SK-N-DZ (cell line): ENCODE results near the gene DNM1L. TPM values are rescaled to one million over a fixed set of nuclear protein-coding genes. Genes with fewer than 3 reads are reported as not detected.

Source experiments
- DNase-seq: peaks from one replicate; pipeline ENCODE4 v3.0.0-alpha.2; 2015; ENCODE audit warnings: low spot score
- polyA plus RNA-seq, 2 experiments: library from polyadenylated mRNA; depleted of rRNA; stranded (reverse); fragments of >200 nt; gene quantifications; 2 replicates each; pipeline ENCODE4 v1.2.3, GENCODE V29; 2014

The DNM1L gene
- polyA plus RNA-seq (2014; cell fraction: cytosol; rRNA removed), result 100 and 108 TPM in 2 replicates
- polyA plus RNA-seq (2014; cell fraction: nucleus; rRNA removed), result 130 and 162 TPM in 2 replicates

DNA sequence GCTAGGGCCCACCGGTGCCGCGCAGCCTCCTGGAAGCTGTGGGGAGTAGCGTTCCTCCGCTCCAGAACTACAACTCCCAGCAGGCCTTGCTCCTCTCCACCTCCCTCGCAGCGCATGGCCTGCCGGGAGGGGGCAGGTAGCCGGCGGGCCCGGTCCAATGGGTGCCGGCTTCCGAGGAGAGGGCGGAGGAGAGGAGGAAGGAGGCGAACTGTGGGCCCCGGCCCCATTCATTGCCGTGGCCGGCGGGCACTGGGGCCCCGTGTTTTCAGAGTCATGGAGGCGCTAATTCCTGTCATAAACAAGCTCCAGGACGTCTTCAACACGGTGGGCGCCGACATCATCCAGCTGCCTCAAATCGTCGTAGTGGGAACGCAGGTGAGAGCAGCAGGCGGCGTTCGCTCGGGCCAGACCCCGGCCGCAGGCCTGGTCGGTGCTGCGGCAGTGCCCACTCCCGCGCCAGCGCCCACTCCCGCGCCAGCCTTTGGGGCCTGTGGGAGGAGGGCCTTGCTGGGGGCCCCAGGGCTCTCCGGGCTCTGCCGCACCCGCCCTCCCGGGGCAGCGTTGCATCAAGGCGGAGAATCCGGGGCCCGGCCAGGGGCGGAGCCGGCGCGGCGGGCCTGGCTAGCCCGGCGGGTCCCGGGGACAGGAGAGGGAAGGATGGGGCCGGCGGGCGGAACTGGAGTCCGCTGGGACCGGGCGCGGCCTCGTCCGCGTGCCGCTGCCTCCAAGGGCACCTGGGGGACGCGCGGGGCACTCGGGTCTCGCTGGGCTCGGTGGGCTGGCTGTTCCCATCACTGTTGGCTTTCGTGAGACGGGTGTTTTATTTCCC lies at the start of gene DNM1L:
Gene DNM1L (plus strand): TSS at position 211 of the 829 bp plus-strand sequence. CDS start 63 bp downstream, at position 274.
- DNase-seq, result peak; percentile 99

- no peak for DNase-seq
Measured at GRCh38 chr12:32641287-32641901, 37.7 kb upstream of the DNM1L start.

DNA sequence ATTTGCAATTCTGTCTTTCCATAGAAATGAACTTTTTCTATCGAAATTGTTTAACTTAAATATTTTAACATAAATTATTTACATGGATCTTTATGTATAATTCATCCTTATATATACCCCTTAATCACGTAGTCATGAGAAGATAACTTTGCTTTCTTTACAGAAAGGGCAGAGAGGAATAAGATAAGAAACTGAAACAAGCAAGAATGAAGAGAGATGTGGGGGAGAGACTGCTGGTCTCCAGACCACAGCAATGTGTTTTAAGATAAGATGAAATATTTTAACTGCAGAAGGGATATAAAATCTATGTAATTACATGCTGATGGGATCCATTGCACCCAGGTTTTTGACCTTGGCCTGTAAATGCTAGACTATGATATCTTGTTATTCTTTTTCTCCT lies 34.7 kb upstream of the DNM1L start:
- DNase-seq, result no peak

- DNase-seq, result no peak
Measured at GRCh38 chr12:32647275-32647674, 31.8 kb upstream of the DNM1L start.

DNA sequence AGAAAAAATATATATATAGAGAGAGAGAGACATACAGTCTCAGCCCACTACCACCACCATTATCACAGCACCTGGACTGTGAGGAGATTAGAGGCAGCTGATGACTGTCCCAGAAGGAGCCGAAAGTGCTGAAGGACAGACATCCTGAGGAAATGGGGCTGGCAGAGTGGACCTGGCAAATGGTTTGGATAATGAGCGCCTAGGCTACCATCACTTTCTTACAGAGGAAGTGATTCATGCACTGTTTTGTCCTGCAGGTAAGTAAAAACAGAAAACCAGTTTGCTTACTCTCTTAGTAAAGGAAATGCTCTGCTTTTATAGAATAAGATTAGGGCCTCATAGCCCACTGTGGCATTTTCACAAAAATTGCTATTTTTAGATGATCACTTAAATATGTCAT lies 28.6 kb upstream of the DNM1L start:
- DNase-seq, result no peak

DNA sequence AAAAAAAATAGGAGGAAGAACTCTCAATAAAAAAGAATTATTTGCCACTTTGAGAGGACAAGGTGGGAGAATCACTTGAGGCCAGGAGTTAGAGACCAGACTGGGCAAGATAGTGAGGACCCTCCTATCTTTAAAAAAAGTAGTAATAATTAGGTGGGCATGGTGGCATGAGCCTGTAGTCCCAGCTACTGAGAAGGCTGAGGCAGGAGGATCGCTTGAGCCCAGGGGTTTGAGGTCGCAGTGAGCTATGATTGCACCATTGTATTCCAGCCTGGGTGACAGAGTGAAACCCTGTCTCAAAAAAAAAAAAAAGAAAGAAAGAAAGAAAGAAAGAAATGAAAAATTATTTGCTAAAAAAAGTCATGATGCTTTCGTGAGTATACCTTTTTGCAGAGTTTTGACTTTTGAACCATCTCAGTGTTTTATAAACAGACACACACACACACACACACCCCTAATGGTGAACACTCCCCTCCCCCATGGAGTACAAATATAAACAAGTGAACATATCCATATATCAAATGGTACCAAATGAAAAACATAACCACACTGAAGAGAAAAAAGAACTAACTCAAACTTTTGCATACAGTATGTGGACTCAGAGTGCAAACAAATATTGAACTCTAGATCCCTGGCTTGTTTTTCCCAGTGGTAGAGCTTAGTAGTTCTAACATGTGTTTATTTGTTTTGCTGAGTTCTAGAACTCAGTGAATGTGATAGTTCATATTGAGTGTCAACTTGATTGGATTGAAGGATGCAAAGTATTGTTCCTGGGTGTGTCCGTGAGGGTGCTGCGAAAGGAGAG lies 27.7 kb upstream of the DNM1L start:
- DNase-seq, result no peak

- DNase-seq, result no peak
Measured at GRCh38 chr12:32651956-32652210, 27.2 kb upstream of the DNM1L start.

GRCh38 chr12:32659908-32660440 lies 19.1 kb upstream of the DNM1L start:
- DNase-seq, result no peak

GRCh38 chr12:32661706-32662105 lies 17.4 kb upstream of the DNM1L start:
- DNase-seq, result no peak

DNA sequence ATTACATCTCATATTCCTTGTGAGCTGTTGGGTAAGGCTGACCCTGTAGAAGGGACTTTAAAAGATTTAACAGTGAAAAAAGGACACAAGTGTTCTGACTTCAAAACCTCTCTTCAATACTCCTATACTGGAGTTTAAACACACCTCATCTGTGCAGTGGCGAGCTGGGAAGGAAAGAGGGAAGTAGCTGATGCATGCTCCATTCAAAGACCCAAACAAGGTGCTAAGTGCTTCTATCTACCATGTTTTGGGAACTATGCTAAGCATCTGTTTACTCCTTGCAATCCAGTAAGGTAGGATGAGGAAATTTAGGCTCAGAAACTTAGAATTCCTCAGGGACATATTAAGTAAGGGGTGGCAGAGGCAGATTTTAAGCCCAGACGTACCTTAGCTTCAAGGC lies 16.4 kb upstream of the DNM1L start:
- DNase-seq, result no peak

GRCh38 chr12:32666018-32666417 lies 13.1 kb upstream of the DNM1L start:
- DNase-seq, result no peak

DNA sequence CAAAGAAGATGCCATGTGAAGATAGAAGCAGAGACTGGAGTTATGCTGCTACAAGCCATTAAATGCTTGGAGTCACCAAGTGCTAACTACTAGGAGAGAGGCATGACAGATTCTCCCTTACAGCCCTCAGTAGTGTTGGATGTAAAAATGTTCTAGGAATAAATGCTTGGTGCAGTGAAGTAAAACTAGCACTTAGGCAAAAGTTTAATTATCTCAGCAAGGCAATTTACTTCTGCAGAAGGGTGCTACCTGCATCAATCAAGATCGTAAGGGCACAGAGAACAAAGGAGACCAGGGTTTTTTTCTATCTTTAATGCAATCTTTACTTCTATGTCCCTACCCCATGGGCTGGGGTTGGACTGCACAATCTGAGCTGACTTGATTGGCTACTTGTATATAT lies 9.5 kb upstream of the DNM1L start:
- DNase-seq, result no peak

DNA sequence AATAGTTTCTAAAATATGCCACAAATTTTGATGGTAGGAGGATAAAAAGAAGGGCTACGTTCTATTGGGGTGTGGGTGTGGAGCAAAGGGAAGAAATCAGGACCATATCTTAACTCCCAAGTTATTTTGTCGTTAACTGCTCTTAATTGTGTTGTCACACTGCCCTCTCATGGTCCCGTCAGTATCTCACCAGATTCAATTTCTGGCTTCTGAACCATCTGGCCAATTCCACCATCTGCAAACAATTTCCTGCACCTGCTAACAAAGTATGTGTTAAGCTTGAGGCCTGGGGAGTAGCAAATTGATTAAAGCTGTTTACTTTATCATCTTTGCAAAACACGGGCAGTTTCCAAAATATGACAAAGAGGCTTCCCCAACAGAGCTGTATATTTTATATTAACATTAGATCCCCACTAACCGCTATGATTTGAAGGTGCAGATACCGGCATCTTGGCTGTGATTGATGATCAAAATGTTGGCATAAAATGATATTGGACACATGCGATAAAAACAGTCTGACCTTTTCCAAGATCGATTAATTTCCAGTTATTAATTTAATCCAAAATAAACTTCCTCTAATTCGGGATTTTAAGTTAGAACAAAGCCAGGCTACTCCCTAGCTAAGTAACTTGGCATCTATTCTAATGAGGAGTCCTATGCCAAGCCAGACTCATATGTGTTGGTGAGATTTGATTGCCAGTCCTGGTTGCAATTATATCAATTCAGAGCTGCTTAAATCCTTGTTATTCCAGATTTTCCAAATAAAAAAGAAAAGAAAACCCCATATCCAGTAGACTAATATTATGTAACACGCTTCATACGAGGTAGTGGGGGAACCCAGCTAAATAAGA lies 6.9 kb upstream of the DNM1L start:
- DNase-seq, result peak; percentile 87

- no peak for DNase-seq
Measured at GRCh38 chr12:32679920-32680237, 778 bp downstream of the DNM1L start.

DNA sequence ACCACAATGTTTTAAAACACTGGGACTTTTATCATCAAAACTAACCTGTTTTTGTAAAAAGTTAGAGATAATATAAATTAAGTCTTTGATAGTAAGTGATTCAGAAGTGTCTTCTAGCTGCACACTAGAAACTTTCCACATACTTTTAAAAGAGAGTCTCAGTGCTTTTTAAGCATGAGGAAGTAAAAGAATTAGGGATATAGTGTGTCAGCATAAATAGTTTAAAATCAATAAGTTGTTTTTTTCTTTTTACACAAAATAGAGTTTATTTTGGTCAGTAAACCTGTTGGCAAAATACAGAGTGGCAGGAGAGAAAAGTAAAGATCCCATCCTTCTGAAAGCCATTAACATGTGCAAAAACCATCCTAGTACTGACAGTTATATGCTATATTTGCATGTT lies 1.7 kb downstream of the DNM1L start:
- DNase-seq, result no peak

DNA sequence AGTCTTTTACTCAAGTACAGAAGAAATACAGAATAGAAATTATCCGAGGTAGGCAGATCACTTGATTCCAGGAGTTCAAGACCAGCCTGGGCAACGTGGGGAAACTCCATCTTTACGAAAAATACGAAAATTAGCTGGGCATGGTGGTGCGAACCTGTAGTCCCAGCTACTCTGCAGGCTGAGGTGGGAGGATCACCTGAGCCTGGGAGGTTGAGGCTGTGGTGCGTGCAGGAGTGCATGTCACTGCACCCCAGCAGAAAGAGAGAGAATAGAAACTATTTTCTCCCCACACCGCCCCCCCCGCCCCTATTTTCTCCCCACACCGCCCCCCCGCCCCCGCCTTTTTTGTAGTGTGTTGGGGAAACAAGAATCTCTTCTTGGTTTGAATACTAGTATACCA lies 2.2 kb downstream of the DNM1L start:
- DNase-seq, result no peak

DNA sequence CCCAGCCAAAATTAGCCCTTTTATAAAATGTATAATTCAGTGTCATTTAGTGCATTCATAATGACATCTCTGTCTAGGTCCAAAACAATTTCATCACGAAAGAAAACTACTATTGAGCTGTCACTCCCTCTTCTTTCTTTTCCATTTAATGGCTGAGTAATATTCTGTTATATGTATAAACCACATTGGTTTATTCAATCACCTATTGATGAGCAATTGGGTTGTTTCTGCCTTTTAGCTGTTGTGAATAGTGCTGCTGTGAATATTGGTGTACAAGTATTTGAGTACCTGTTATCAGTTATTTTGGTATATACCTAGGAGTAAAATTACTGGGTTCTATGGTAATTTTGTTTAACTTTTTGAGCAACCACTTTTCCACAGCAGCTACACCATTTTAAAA lies 7.2 kb downstream of the DNM1L start:
- DNase-seq, result no peak

DNA sequence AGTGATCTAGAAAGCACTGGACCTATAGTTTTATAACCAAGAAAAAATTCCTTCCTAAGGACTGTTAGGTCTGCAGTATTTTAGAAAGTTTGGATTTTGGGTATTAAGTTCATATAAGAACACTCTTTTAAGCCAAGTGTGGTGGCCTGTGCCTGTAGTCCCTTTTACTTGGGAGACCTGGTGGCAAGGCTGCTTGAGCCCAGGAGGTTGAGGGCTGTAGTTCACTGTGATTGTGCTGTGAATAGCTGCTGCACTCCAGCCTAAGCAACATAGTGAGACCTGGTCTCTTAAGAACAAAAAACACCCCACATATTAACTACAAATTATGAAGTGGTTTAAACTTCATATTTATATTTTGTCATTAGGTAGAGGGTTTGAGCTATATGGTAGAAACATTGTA lies 9.7 kb downstream of the DNM1L start:
- no peak for DNase-seq

- DNase-seq, result no peak
Measured at GRCh38 chr12:32690927-32691326, 11.8 kb downstream of the DNM1L start.

DNA sequence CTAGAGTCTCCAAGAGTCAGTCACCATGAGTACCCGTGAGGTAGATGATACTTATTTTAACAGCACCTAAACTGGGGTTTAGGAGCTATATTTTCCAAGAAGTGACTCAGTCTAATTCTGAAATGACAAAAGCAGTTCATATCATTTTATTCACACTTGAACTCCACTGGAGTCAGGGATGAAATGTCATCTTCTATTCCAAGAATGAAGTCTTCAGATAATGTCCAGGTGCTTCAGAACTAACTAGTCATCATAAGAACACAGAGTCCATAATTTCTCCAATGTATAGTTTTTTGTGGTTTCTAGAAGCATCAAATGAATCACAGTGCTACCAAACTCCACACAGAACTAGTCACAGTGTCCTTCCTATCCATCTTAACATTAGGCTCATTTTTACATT lies 13.3 kb downstream of the DNM1L start:
- DNase-seq, result no peak

GRCh38 chr12:32693036-32693435 lies 13.9 kb downstream of the DNM1L start:
- no peak for DNase-seq

DNA sequence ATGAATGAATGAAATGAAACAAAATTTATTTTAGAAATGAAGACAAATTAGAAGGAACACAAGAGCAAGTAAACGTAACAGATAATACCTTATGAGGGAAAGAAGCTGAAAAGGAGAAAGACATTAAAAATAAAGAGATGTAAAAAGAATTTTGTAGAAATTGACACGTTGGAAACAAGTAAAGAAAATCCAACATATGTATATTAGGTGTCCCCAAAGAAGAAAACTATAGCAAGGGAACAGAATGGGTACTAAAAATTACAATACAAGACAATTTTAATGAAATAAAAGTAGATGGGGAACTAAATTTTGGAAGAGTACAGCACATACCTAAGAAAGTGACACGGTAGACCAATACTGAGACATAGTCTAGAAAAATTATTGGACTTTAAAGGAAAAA lies 16.7 kb downstream of the DNM1L start:
- DNase-seq, result no peak
